Measurements from ENCODE around the gene GSG1L2.

GRCh38 chr17:9833922-9834321, 12.0 kb upstream of the GSG1L2 start:
- TF ChIP-seq EZH2 (IDR thresholded peaks at IDR 0.05) = no peak
- no peak for TF ChIP-seq POLR2AphosphoS5 (IDR thresholded peaks at IDR 0.05; ENCODE audit: borderline replicate concordance, low read depth, low read length)
- no peak for TF ChIP-seq FOXP2 (optimal IDR thresholded peaks at IDR 0.05; ENCODE audit: control extremely low read depth, extremely low read length, insufficient read depth)
